Esophagus muscularis mucosa (tissue), 4 donors: Measurements from ENCODE around the gene NRXN3. TPM values are rescaled to one million over a fixed set of nuclear protein-coding genes. Genes with fewer than 3 reads are reported as not detected.

Experiments used
- DNase-seq: peaks from one replicate; pipeline ENCODE4 v3.0.0-alpha.2; 2017; ENCODE audit errors: extremely low spot score
- H3K27ac ChIP-seq, 4 donors: fragments of 200-600 bp; sonication (generic); replicated peaks in 1 of 4; 1 replicate in 3 of 4; 2 replicates in 1 of 4; pipeline ENCODE4 v1.5.1; 2016 to 2019; ENCODE audit warnings: mild to moderate bottlenecking in 1 of 4
- H3K27me3 ChIP-seq, 4 donors: fragments of 200-600 bp; sonication (generic); one replicate each; pipeline versions ENCODE4 v1.5.1 to v1.6.0; 2016 to 2019
- H3K36me3 ChIP-seq, 4 donors: fragments of 200-600 bp; sonication (generic); one replicate each; pipeline ENCODE4 v1.5.1; 2016 to 2019
- H3K4me1 ChIP-seq, 4 donors: fragments of 200-600 bp; sonication (generic); one replicate each; pipeline ENCODE4 v1.5.1; 2016 to 2019
- H3K4me3 ChIP-seq, 4 donors: fragments of 200-600 bp; sonication (generic); 1 replicate in 2 of 4; 2 replicates in 2 of 4; pipeline ENCODE4 v1.5.1; 2016 to 2019; ENCODE audit warnings: mild to moderate bottlenecking in 4 of 4, moderate library complexity in 1 of 4
- H3K9me3 ChIP-seq, 4 donors: fragments of 200-600 bp; sonication (generic); 1 replicate in 3 of 4; 2 replicates in 1 of 4; pipeline ENCODE4 v1.5.1; 2016 to 2019
- EP300 ChIP-seq: sonication (generic); formaldehyde crosslinking; IDR thresholded peaks from one replicate; pipeline ENCODE4 v1.6.1; 2017; ENCODE audit warnings: antibody characterized with exemption
- POLR2A ChIP-seq: fragments of 450-650 bp; IDR thresholded peaks from one replicate; pipeline ENCODE4 v1.6.1; 2017; ENCODE audit warnings: antibody characterized with exemption, moderate library complexity, mild to moderate bottlenecking, low read depth
- POLR2AphosphoS5 ChIP-seq, 2 donors: sonication (generic); formaldehyde crosslinking; IDR thresholded peaks; one replicate each; pipeline ENCODE4 v1.6.1; 2017; ENCODE audit warnings: antibody characterized with exemption in 2 of 2
- WGBS: methylation state at CpG from one replicate; pipeline ENCODE4 v1.1.5; 2018; 5-methylcytosine and 5-hydroxymethylcytosine counted together
- intact Hi-C: fragments of 100-400 bp; cut with DNase I; formaldehyde crosslinking; loops from one replicate; pipeline ENCODE4 v1.15.1; 2023
- total RNA-seq, 4 donors: library from RNA; depleted of rRNA; stranded (reverse); fragments of >200 nt; gene quantifications; one replicate each; pipeline versions ENCODE4 v1.1.0 to v1.2.1, GENCODE V29; 2016
- TF ChIP-seq, protein P1 (sequence below), 3 experiments: fragments of 200-600 bp in 2 of 3; fragments of 450-650 bp in 1 of 3; sonication (generic) in 2 of 3; IDR thresholded peaks; one replicate each; pipeline ENCODE4 v1.5.1; 2017 to 2019; ENCODE audit warnings: antibody characterized with exemption in 3 of 3, mild to moderate bottlenecking in 2 of 3, moderate library complexity in 1 of 3

NRXN3 gene
- total RNA-seq, 4 donors from 2014 or later = 71.1 to 159 (median 122) TPM

DNA sequence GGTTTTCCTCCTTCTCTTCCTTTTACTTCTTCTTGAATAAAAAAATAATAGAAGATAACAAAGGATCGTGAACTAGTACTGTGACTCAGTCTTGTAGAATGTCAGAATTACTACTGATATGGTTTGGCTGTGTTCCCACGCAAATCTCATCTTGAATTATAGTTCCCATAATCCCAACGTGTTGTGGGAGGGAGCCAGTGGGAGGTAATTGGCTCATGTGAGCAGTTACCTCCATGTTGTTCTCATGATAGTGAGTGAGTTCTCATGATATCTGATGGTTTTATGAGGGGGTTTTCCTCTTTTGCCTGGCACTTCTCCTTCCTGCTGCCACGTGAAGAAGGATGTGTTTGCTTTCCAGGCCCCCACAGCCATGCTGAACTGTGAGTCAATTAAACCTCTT, 1491.6 kb downstream of the NRXN3 start:
- TF ChIP-seq, protein P1, sequence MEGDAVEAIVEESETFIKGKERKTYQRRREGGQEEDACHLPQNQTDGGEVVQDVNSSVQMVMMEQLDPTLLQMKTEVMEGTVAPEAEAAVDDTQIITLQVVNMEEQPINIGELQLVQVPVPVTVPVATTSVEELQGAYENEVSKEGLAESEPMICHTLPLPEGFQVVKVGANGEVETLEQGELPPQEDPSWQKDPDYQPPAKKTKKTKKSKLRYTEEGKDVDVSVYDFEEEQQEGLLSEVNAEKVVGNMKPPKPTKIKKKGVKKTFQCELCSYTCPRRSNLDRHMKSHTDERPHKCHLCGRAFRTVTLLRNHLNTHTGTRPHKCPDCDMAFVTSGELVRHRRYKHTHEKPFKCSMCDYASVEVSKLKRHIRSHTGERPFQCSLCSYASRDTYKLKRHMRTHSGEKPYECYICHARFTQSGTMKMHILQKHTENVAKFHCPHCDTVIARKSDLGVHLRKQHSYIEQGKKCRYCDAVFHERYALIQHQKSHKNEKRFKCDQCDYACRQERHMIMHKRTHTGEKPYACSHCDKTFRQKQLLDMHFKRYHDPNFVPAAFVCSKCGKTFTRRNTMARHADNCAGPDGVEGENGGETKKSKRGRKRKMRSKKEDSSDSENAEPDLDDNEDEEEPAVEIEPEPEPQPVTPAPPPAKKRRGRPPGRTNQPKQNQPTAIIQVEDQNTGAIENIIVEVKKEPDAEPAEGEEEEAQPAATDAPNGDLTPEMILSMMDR (IDR thresholded peaks at IDR 0.05) = no peak
- Histone ChIP-seq H3K4me3 (no peak overlapping the region), H3K27me3 (no peaks in the 10 kb centered on the region), H3K9me3 (no peaks in the 10 kb centered on the region), H3K36me3 (peaks cover 0 to 10% (median 0%) of the 10 kb centered on the region in 4 donors), H3K4me1 (no peaks in the 10 kb centered on the region), H3K27ac (no peak overlapping the region)
- WGBS = 63% methylated on average over 4 of the region's 4 CpGs
- DNase-seq = no peak
- intact Hi-C loops = no loop called here

DNA sequence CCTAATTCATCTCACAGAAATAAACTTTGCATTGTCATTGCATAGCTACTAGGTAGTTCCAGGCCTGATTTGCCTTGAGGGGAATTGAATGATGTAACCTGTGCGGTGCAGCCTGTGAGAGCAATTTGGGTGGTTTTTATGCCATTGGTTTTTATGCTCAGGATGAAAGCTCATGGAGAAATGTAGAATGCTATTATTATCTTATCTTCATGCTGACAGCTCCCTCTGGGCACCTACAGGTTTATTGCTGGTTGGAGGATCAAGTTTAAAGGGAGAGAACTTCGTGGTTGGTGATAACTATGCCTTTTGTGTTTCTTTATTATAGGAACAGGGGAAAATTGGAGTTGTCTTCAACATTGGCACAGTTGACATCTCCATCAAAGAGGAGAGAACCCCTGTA, 1493.3 kb downstream of the NRXN3 start:
- WGBS = 88% methylated on average over 2 of the region's 2 CpGs
- peaks cover 0 to 10% (median 2%) of the 10 kb centered on the region in 4 donors for H3K4me1 ChIP-seq
- H3K27me3 ChIP-seq = no peaks in the 10 kb centered on the region
- DNase-seq = no peak
- no peaks in the 10 kb centered on the region for H3K9me3 ChIP-seq
- H3K27ac ChIP-seq = no peak overlapping the region
- TF ChIP-seq POLR2AphosphoS5 (IDR thresholded peaks at IDR 0.05) (no peak), POLR2A (no peak), EP300 (no peak)
- TF ChIP-seq, protein P1 (IDR thresholded peaks at IDR 0.05) = no peak
- no peak overlapping the region for H3K4me3 ChIP-seq
- peaks cover 0 to 10% (median 0%) of the 10 kb centered on the region in 4 donors for H3K36me3 ChIP-seq
- intact Hi-C loops = no loop called here

DNA sequence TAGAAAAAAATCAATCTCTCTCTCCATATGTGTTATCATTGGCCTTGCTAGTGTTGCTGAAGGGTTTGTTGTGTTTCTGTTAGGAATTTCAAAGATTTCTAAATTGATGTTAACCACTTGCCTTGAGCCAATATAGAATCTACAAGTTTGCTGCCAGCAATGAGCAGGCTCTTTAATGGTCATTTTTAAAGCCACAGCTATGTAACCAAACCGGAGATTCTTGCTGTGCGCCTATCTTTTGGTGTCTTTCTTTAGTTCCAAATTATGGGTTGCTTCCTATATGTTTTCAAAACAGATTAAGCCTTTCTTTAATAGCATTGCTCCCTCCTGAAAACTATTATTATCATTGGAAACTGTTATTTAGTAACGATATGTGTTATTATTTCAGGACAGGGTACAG, 1495.4 kb downstream of the NRXN3 start:
- Histone ChIP-seq H3K4me3 (no peak overlapping the region), H3K4me1 (peaks cover 0 to 13% (median 7%) of the 10 kb centered on the region in 4 donors), H3K27ac (no peak overlapping the region), H3K27me3 (no peaks in the 10 kb centered on the region), H3K9me3 (no peaks in the 10 kb centered on the region), H3K36me3 (peaks cover 0 to 10% (median 0%) of the 10 kb centered on the region in 4 donors)
- DNase-seq = no peak
- WGBS = 93% methylated on average over 3 of the region's 3 CpGs
- no peak for TF ChIP-seq EP300
- TF ChIP-seq, protein P1 (IDR thresholded peaks at IDR 0.05) = no peak
- intact Hi-C loops = no loop called here

DNA sequence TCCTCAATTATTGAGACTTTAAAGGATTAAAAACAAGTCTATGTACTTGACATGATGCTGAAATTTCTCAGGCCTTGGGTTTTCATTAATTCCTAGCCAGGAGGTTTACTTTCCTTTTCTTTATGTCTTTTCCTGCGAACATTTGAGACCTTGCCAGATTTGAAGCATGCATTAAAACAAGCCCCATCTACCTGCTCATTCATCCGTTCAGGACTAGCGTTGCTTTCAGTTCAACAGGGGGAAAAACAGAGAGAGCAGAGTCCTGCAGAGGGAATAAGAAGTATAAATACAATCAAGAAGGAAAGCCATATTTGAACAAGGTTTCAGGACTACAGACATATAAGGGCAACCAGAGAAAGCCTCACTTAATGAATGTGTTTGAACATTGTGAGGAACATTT, 1498.8 kb downstream of the NRXN3 start:
- no peak for DNase-seq
- 51% methylated on average over 3 of the region's 3 CpGs for WGBS
- H3K9me3 ChIP-seq = no peaks in the 10 kb centered on the region
- TF ChIP-seq POLR2AphosphoS5 (IDR thresholded peaks at IDR 0.05) = no peak
- no peak for TF ChIP-seq EP300
- TF ChIP-seq, protein P1 (IDR thresholded peaks at IDR 0.05) = no peak
- TF ChIP-seq POLR2A = no peak
- H3K27ac ChIP-seq = no peak overlapping the region
- intact Hi-C loops = no loop called here
- no peaks in the 10 kb centered on the region for H3K27me3 ChIP-seq
- no peak overlapping the region for H3K4me3 ChIP-seq
- H3K36me3 ChIP-seq = peaks cover 0 to 10% (median 0%) of the 10 kb centered on the region in 4 donors
- H3K4me1 ChIP-seq = peaks cover 0 to 13% (median 7%) of the 10 kb centered on the region in 4 donors

DNA sequence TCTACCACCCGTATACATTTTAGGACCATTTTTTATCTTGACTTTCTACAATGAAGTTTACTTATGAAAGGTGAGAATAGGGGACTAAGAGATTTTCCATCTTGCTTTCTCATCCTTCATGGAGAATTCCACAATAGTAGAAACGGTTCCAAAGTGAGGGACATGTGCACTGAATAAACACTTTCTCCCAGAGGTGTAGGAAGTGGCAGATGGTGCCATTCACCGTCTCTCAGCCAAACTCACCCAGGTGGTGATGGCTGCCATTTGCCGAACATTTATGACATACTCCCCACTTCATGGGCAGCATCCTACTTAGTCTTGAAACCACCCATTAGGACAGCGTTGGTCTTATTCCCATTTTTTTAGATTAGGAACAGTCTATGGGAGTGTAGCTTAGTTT, 1500.6 kb downstream of the NRXN3 start:
- Histone ChIP-seq H3K9me3 (no peaks in the 10 kb centered on the region), H3K36me3 (no peaks in the 10 kb centered on the region), H3K4me3 (no peak overlapping the region), H3K27me3 (no peaks in the 10 kb centered on the region), H3K27ac (no peak overlapping the region), H3K4me1 (peaks cover 0 to 23% (median 7%) of the 10 kb centered on the region in 4 donors)
- 85% methylated on average over 5 of the region's 5 CpGs for WGBS
- DNase-seq = no peak
- intact Hi-C loops = no loop called here
- no peak for TF ChIP-seq EP300
- no peak for TF ChIP-seq POLR2A
- no peak for TF ChIP-seq POLR2AphosphoS5 (IDR thresholded peaks at IDR 0.05)
- TF ChIP-seq, protein P1 (IDR thresholded peaks at IDR 0.05) = no peak
